Chondrocyte (in vitro differentiated cells): ENCODE results near the gene GPC3. TPM values are rescaled to one million over a fixed set of nuclear protein-coding genes. Genes with fewer than 3 reads are reported as not detected.

Experiments
- DNase-seq: peaks from one replicate; pipeline ENCODE4 v3.0.0; 2021; ENCODE audit warnings: mixed read lengths, low spot score
- H3K27ac Mint-ChIP-seq: one replicate; pipeline ENCODE4 v1.8.0; 2021; ENCODE audit warnings: mild to moderate bottlenecking, moderate library complexity, mixed read lengths; ENCODE audit not compliant: unreplicated experiment
- H3K27me3 Mint-ChIP-seq: 2 replicates; pipeline ENCODE4 v1.8.0; 2021; ENCODE audit warnings: low read depth, mixed read lengths
- H3K36me3 Mint-ChIP-seq: 2 replicates; pipeline ENCODE4 v1.8.0; 2021; ENCODE audit warnings: low read depth, mixed read lengths
- H3K4me1 Mint-ChIP-seq: 2 replicates; pipeline ENCODE4 v1.8.0; 2021; ENCODE audit warnings: low read depth, mild to moderate bottlenecking, mixed read lengths
- H3K4me3 Mint-ChIP-seq: one replicate; pipeline ENCODE4 v1.8.0; 2021; ENCODE audit warnings: mild to moderate bottlenecking, moderate library complexity, mixed read lengths; ENCODE audit not compliant: unreplicated experiment
- H3K9me3 Mint-ChIP-seq: 2 replicates; pipeline ENCODE4 v1.8.0; 2021; ENCODE audit warnings: low read depth, mixed read lengths
- total RNA-seq: library from RNA; stranded (reverse); gene quantifications from 3 replicates; pipeline ENCODE4 v1.2.1, GENCODE V29; 2021
- TF ChIP-seq, protein P1 (sequence below): fragments of 200-600 bp; sonication (generic); IDR thresholded peaks from 2 replicates; pipeline ENCODE4 v1.5.0; 2021; ENCODE audit warnings: antibody characterized with exemption, mild to moderate bottlenecking, moderate library complexity

Gene GPC3
- total RNA-seq, 1 donor from 2014 or later, result 1.9 TPM

GRCh38 chrX:133602881-133603280 lies 382.5 kb downstream of the GPC3 start:
- Mint-ChIP-seq H3K27me3 (no peaks in the 10 kb centered on the region), H3K9me3 (no peaks in the 10 kb centered on the region), H3K4me3 (no peak overlapping the region), H3K36me3 (no peaks in the 10 kb centered on the region), H3K4me1 (peaks cover 54% of the 10 kb centered on the region), H3K27ac (no peak overlapping the region)
- TF ChIP-seq, protein P1, sequence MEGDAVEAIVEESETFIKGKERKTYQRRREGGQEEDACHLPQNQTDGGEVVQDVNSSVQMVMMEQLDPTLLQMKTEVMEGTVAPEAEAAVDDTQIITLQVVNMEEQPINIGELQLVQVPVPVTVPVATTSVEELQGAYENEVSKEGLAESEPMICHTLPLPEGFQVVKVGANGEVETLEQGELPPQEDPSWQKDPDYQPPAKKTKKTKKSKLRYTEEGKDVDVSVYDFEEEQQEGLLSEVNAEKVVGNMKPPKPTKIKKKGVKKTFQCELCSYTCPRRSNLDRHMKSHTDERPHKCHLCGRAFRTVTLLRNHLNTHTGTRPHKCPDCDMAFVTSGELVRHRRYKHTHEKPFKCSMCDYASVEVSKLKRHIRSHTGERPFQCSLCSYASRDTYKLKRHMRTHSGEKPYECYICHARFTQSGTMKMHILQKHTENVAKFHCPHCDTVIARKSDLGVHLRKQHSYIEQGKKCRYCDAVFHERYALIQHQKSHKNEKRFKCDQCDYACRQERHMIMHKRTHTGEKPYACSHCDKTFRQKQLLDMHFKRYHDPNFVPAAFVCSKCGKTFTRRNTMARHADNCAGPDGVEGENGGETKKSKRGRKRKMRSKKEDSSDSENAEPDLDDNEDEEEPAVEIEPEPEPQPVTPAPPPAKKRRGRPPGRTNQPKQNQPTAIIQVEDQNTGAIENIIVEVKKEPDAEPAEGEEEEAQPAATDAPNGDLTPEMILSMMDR, result no peak
- no peak for DNase-seq

- TF ChIP-seq, protein P1, result no peak
- no peaks in the 10 kb centered on the region for H3K27me3 Mint-ChIP-seq
- H3K36me3 Mint-ChIP-seq, result no peaks in the 10 kb centered on the region
- H3K4me3 Mint-ChIP-seq, result no peak overlapping the region
- no peak overlapping the region for H3K27ac Mint-ChIP-seq
- H3K9me3 Mint-ChIP-seq, result no peaks in the 10 kb centered on the region
- DNase-seq, result no peak
- H3K4me1 Mint-ChIP-seq, result peaks cover 43% of the 10 kb centered on the region
Measured at GRCh38 chrX:133601116-133601515, 384.3 kb downstream of the GPC3 start.

DNA sequence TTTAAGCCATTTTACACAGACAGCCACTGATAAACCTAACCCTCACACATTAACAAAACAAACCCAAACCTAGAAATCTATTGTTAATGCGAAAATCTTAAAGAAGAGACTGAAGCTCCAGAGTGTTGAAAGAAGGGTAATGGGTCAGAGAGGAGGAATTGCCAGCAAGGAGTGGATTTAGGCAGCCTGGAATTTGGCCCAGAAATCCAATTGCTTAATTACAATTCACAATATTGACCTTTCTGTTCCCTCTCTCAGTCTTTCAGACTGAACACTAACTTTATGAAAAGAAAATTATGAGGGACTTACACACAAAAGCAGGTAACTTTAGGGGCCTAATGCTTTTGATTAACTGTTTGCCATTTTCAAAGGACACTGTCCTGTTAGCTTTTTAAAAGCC lies 384.9 kb downstream of the GPC3 start:
- Mint-ChIP-seq H3K9me3 (no peaks in the 10 kb centered on the region), H3K27ac (no peak overlapping the region)
- TF ChIP-seq, protein P1, result no peak

DNA sequence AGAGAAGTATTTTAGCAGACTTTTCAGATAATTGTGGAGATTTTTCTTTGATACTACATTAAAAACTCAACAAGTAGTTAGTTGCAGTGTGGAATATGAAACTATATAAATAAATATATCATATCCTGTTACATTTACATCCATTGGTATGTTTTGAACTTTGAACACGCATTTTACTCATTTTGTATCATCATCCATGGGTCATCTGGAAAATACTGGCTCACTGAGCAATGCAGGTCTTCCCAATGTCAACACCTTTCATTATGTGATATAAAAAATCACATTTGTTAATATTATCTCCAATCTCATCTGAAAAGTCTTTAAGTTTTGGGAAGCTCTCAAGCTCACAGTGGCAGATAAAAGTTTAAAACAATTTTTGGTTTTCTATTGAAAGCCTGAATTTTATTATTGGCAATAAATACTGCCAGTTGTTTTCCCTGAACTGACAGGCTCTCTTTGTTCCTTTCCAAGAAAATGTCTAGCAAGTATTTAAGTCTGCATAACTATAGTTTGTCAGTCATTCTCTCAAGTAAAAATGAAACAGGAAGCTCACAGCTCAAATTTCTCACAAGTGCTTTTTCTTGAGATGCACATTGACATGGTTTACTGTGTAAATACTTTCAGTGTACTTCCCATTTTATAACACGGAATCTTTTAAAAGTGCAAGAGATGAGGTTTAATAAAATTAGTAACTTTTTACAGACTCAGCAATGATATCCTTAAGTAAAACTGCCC lies 386.6 kb downstream of the GPC3 start:
- TF ChIP-seq, protein P1, result no peak
- Mint-ChIP-seq H3K27me3 (no peaks in the 10 kb centered on the region), H3K27ac (no peak overlapping the region), H3K9me3 (no peaks in the 10 kb centered on the region), H3K36me3 (no peaks in the 10 kb centered on the region), H3K4me3 (no peak overlapping the region), H3K4me1 (peaks cover 23% of the 10 kb centered on the region)
- no peak for DNase-seq

More for the DNA sequence above, 384.9 kb downstream of the GPC3 start:
- H3K4me1 Mint-ChIP-seq, result peaks cover 37% of the 10 kb centered on the region
- H3K4me3 Mint-ChIP-seq, result no peak overlapping the region
- H3K27me3 Mint-ChIP-seq, result no peaks in the 10 kb centered on the region
- H3K36me3 Mint-ChIP-seq, result no peaks in the 10 kb centered on the region
- no peak for DNase-seq

DNA sequence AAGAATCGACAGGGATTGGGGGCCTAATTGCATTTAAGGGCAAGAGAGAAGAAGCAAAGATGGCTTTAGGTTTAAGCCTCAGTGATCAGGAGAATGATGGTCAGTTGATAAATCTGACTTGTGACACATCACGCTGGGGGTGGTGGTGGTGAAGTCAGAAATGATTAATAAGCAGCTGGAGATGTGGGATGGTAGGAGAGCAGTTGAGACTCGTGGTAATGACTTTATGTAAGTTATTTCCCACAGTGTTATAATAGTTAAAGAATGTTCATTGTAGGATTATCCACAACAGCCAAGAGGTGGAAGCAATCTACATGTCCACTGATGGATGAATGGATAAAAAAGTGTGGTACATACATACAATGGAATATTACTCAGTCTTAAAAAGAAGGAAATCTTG lies 391.2 kb downstream of the GPC3 start:
- no peak overlapping the region for H3K27ac Mint-ChIP-seq
- peaks cover 16% of the 10 kb centered on the region for H3K4me1 Mint-ChIP-seq
- no peaks in the 10 kb centered on the region for H3K9me3 Mint-ChIP-seq

More for the DNA sequence above, 391.2 kb downstream of the GPC3 start:
- DNase-seq, result no peak
- no peaks in the 10 kb centered on the region for H3K27me3 Mint-ChIP-seq
- no peak overlapping the region for H3K4me3 Mint-ChIP-seq
- TF ChIP-seq, protein P1, result no peak
- no peaks in the 10 kb centered on the region for H3K36me3 Mint-ChIP-seq
